Mononuclear cell (primary cell): ENCODE data around the gene RNF224. TPM values are rescaled to one million over a fixed set of nuclear protein-coding genes. Genes with fewer than 3 reads are reported as not detected.

Source experiments
- H3K27me3 ChIP-seq: 2 replicates; pipeline ENCODE4 v1.6.0; 2011; ENCODE audit warnings: low read length, control low read depth; ENCODE audit not compliant: insufficient read depth
- H3K4me1 ChIP-seq: 2 replicates; pipeline ENCODE4 v1.5.1; 2011; ENCODE audit warnings: mild to moderate bottlenecking, low read length, control low read depth; ENCODE audit not compliant: insufficient read depth
- H3K4me3 ChIP-seq: 2 replicates; pipeline ENCODE4 v1.5.1; 2011; ENCODE audit warnings: mild to moderate bottlenecking, low read length, moderate library complexity
- H3K9me3 ChIP-seq: 2 replicates; pipeline ENCODE4 v1.5.1; 2011; ENCODE audit warnings: low read depth, mild to moderate bottlenecking, control low read depth, low read length
- total RNA-seq: library from RNA; depleted of rRNA; stranded (reverse); fragments of >200 nt; gene quantifications from one replicate; pipeline ENCODE4 v1.2.3, GENCODE V29; 2012

RNF224 gene
- total RNA-seq, 1 donor: 0.10 TPM

- Histone ChIP-seq H3K4me1 (peaks cover 38% of the 10 kb centered on the region), H3K4me3 (peak within 1 kb of the TSS; percentile 94)
Measured at GRCh38 chr9:137188490-137189296, 38.6 kb upstream of the RNF224 start, which contains the start of the genes ANAPC2 and SSNA1. Gene ANAPC2, minus strand, starts transcription at chr9:137188560. Its CDS starts 28 bp downstream, at chr9:137188532. Gene SSNA1, plus strand, starts transcription at chr9:137188676. Its CDS starts 51 bp downstream, at chr9:137188727.

GRCh38 chr9:137189297-137190295 lies 37.7 kb upstream of the RNF224 start:
- Histone ChIP-seq H3K27me3 (no peaks in the 10 kb centered on the region), H3K9me3 (no peaks in the 10 kb centered on the region), H3K4me1 (peaks cover 38% of the 10 kb centered on the region), H3K4me3 (peak overlapping the region; percentile 94)

More at GRCh38 chr9:137188490-137189296, 38.6 kb upstream of the RNF224 start, which contains the start of the genes ANAPC2 and SSNA1:
- no peaks in the 10 kb centered on the region for H3K9me3 ChIP-seq
- H3K27me3 ChIP-seq: no peaks in the 10 kb centered on the region

DNA sequence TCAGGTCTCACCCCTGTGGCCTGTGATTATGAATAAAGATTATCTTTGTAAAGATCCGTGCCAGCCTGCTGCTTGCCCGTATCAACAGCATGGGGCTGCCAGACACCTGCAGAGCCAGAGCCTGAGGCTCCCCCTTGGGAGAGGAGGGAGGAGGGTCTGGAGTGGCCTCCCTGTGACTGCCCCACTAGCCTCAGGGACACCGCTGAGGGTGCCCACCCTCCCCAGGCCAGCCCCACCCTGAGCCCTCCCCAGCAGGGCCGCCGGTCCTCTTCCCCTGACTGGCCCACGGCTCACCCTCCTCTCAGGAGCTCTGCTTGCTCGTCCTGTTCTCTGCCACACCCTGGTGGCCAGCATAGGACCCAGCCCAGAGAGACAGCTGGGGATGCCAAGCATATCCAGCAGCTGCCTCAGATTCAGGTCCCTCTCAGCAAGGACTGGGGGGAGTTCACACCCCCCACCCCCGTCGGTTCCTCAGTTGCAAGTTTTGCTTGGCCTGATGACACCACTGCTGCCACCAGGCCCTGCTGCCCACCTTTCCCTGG lies 36.9 kb upstream of the RNF224 start:
- no peaks in the 10 kb centered on the region for H3K27me3 ChIP-seq
- no peaks in the 10 kb centered on the region for H3K9me3 ChIP-seq
- peaks cover 38% of the 10 kb centered on the region for H3K4me1 ChIP-seq
- no peak overlapping the region for H3K4me3 ChIP-seq

DNA sequence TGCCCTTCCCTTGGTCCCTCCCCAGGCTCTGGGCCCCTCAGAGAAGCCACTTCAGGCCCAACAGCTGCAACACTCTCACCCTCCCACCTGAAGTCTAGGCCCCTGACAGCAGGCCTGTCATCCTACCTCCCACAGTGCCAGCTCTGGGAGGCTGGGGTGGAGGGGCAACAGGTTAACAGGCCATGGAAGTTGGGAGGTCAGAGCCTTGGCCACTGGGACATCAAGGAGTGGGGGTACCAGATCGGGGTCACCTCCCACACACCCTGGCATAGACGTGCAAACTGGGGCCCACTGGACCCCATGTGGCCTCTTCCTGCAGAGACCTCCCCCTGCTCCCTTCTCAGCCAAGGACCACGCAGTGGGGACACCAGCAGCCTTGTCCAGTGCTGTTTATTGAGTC lies 36.1 kb upstream of the RNF224 start:
- H3K4me1 ChIP-seq: peaks cover 33% of the 10 kb centered on the region
- no peak overlapping the region for H3K4me3 ChIP-seq
- H3K9me3 ChIP-seq: no peaks in the 10 kb centered on the region
- H3K27me3 ChIP-seq: no peaks in the 10 kb centered on the region

- H3K27me3 ChIP-seq: no peaks in the 10 kb centered on the region
- no peak overlapping the region for H3K4me3 ChIP-seq
- H3K9me3 ChIP-seq: no peaks in the 10 kb centered on the region
- H3K4me1 ChIP-seq: peaks cover 26% of the 10 kb centered on the region
Measured at GRCh38 chr9:137191691-137192447, 35.4 kb upstream of the RNF224 start.

GRCh38 chr9:137192448-137192780 lies 34.9 kb upstream of the RNF224 start:
- H3K9me3 ChIP-seq: no peaks in the 10 kb centered on the region
- peaks cover 21% of the 10 kb centered on the region for H3K4me1 ChIP-seq
- no peaks in the 10 kb centered on the region for H3K27me3 ChIP-seq
- no peak overlapping the region for H3K4me3 ChIP-seq

- no peak overlapping the region for H3K4me3 ChIP-seq
Measured at GRCh38 chr9:137192859-137193258, 34.4 kb upstream of the RNF224 start.

GRCh38 chr9:137193771-137194170 lies 33.5 kb upstream of the RNF224 start:
- H3K9me3 ChIP-seq: no peaks in the 10 kb centered on the region
- H3K27me3 ChIP-seq: no peaks in the 10 kb centered on the region
- no peak overlapping the region for H3K4me3 ChIP-seq
- H3K4me1 ChIP-seq: peaks cover 18% of the 10 kb centered on the region

More at GRCh38 chr9:137192859-137193258, 34.4 kb upstream of the RNF224 start:
- H3K4me1 ChIP-seq: peaks cover 16% of the 10 kb centered on the region
- H3K27me3 ChIP-seq: no peaks in the 10 kb centered on the region
- H3K9me3 ChIP-seq: no peaks in the 10 kb centered on the region

DNA sequence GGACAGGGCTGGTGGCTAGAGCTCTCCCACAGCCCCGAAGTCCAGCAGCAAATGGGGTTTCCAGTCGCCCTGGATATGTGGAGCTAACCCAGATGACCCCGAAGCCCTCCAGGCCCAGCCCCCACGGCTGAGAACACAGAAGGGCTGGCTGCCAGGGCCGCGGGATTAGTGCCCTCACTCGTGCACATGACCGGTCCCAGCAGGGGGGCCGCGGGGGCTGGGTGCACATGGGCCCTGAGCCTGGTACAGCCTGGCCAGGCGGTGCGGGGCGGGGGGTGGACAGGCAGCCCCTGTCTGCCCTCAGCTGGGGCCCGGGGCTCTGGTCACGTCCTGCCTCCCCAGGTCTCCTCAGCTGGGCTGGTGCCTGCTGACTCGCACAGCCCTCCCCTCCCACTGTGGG lies 32.9 kb upstream of the RNF224 start:
- no peaks in the 10 kb centered on the region for H3K9me3 ChIP-seq
- no peaks in the 10 kb centered on the region for H3K27me3 ChIP-seq
- peaks cover 19% of the 10 kb centered on the region for H3K4me1 ChIP-seq
- no peak overlapping the region for H3K4me3 ChIP-seq

DNA sequence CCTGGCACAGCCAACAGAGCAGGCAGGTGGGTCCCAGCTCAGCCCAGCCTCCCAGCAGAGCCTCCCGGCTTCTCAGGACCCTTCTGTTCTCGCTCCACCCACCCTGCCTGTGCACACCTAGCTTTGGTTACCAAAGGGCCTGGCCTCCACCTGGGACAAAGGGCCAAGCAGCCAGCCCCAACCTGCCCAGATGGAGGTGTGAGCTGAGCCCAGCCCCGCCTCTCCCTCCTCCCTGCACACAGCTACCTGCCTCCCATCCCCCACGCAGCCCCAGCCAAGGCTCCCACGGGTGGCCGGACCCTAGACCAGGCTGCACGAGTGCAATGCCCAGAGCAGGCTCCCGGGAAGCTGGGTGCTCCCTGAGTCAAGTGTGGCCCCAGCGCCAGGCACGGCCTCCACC lies 32.4 kb upstream of the RNF224 start:
- Histone ChIP-seq H3K27me3 (no peaks in the 10 kb centered on the region), H3K4me1 (peaks cover 17% of the 10 kb centered on the region), H3K9me3 (no peaks in the 10 kb centered on the region), H3K4me3 (no peak overlapping the region)

DNA sequence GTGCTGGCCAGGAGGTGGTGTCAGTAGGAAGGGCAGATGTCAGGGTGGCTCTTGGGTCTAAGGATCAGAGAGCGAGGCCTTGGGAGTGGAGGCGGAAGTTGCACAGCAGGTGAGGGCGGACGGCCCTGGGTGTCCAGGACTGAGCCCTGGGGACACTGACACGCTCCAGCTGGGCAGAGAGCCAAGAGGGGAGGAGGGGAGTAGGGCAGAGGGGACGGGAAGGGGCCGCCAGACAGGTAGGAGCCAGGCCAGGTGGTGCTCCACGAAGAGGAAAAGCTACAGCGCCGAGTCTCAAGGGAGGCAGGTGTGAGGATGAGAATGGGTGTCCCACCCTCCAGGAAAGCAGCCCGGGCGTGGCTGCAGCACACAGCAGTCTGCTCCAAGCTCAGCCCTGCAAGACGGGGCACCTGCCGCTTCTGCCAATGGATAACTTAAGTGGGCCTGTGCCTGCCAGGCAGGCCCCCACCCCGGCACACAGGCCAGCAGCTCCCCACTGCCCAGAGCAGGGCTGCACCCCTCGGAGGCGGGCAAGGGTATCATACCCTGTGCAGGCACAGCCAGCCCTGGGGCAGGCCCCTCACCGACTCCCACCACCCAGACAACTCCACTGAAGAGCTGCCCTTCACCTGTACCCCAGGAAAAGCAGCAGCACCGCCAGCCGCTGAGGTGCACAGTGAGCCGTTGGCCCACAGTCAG lies 31.6 kb upstream of the RNF224 start:
- H3K4me3 ChIP-seq: no peak overlapping the region
- H3K4me1 ChIP-seq: peaks cover 13% of the 10 kb centered on the region
- H3K27me3 ChIP-seq: no peaks in the 10 kb centered on the region
- H3K9me3 ChIP-seq: no peaks in the 10 kb centered on the region

DNA sequence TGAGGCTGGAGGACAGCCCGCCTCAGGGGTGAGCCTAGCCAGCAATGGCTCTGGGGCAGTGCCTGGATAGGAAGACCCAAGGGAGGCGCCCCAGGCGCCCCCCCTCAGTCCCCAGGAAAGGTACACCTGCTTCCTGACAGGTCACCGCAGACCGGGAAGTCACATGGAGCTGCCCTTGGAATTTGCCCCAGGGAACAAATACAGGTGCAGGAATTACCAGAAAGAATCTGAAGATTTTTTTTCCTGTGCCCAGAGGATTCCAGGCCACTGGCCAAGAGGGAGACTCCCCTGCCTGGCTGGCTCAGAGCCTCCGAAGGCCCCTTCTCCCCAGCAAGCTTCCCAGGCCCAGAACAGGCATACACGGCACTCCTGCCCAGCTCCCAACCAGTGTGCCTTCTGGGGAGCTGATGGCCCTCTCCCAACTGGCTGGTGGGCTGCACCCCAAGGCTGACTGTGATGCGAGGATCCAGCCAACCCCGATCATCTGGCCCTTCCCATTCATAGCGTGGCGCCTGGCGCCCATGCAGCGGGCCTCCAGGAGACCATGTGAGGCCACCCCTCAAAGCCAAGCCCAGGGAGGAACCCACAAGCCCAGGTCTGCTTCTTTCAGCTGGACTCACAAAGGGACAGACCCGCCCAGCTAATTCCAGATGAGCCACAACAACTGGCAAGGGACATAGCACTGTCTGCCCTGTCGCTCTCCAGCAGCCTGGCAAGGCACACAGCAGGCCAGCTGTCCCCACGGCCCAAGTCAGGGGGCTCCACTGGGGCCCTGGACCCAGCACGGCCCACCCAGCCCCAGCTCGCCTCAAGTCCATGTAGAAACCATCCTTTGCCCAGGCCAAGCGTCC lies 29.0 kb upstream of the RNF224 start:
- Histone ChIP-seq H3K9me3 (no peaks in the 10 kb centered on the region), H3K4me3 (no peak overlapping the region), H3K27me3 (no peaks in the 10 kb centered on the region), H3K4me1 (peaks cover 28% of the 10 kb centered on the region)

DNA sequence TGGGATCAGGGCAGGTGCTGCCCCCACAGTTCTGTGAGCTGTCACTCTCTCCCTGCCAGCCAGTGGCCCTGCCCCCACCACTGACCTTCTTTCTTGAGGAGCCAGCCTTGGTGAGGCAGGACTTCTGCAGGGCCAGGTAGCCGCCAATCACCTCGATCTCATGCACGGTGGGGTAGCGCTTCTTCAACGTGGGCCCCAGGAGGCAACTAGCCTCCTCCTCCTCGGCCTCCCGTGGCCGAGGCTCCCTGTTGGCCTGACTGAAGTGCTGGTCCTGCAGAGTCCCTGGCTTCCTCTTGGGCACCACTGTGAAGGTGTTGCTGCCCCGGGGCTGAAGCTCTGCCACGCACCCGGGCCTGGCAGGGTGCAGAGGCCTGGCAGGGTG lies 28.4 kb upstream of the RNF224 start:
- Histone ChIP-seq H3K4me1 (peaks cover 30% of the 10 kb centered on the region), H3K4me3 (no peak overlapping the region), H3K9me3 (no peaks in the 10 kb centered on the region), H3K27me3 (no peaks in the 10 kb centered on the region)
